ENCODE measurements around the gene MAP2K6.
"Not testable (repeated sequence)": the region's sequence is repeated elsewhere in the genome, so short reads cannot be mapped to it uniquely, and the experiment has no call there.

Gene MAP2K6

DNA sequence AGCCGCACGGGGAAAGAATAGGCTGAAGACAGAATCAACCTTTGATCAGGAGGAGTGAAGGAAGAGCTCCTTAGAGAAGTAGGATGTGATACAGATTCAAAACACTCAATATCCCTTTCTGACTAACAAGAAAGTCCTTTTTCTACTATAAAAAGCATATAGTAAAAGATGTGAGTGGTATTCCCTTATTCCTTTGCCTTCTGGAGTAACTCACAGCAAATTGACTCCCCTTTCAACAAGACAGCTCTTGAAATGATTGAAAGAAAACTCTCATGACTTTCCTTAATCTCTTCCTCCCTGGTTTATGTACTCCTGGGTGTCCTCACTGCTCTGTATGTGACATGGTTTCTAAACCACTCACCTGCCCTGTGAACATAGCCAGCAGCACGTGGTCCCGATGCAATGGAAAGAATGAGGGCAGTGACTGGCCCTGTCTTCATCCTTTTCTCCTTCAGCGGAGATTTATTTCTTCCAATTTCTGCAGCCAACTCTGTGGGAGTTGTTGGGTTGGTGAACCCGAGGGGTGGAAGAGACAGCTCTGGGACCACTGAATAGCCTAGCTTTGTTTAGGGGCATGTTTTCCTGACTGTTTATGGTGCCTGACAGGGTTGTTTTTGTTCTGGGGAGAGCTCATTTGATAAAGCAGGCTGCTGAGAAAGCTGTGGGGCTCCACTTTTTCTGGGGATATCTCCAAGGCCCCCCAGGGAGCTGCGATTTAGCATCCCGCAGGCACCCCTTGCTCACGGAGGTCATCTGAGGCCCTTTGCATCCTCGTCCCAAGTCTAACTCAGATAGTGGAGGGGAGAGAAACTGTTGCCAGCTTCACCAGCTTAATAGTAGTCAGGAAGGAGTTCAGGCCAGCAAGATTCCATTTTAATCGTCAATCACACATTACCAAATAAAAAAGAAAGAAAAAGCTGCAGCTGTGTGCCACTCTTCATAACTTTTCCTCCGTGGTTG lies 46.7 kb downstream of the MAP2K6 start:
- no peak for DNase-seq

DNA sequence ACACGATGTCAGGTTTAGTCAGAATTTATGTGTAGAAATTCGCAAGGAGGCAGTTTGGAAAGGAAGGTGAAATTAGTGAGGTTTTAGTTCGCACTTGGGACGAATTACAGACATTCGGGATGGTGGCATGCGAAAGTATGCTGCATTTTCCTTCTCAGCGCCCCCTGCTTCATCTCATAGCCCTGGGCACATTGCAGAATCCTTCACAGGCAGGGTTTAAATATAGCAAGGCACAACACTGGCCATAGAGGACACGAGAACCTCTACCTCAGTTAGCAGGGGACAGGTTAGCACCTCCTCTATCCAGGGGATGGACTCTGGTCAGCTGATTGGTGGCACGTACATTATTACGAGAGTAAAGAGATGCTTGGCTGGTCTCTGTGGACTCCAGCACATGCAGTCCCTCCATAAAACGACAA lies 47.5 kb downstream of the MAP2K6 start:
- DNase-seq: no peak

GRCh38 chr17:69462882-69463281 lies 48.4 kb downstream of the MAP2K6 start:
- DNase-seq: no peak

- DNase-seq: no peak
These were observed 52.0 kb downstream of the MAP2K6 start for GRCh38 chr17:69466451-69466850.

GRCh38 chr17:69466905-69467667 lies 52.6 kb downstream of the MAP2K6 start:
- DNase-seq: no peak

- no peak for DNase-seq
These were observed 53.7 kb downstream of the MAP2K6 start for GRCh38 chr17:69468207-69468606.

- DNase-seq: no peak
These were observed 56.2 kb downstream of the MAP2K6 start for GRCh38 chr17:69470702-69471101.

DNA sequence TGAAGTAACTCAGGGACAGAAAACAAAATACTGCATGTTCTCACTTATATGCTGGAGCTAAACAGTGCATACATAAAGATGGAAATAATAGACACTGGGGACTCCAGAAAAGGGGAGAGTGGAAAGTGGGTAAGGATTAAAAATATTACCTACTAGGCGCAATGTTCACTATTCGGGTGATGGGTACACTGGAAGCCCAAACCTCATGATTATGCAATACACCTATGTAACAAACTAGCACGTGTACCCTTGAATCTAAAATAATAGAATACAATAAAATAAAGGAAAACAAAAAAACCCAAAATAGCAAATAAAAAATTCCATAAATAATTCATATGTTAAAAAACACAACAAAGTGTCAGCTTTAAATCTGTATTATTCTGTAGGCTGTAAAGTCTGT lies 56.9 kb downstream of the MAP2K6 start:
- DNase-seq: no peak

- DNase-seq: no peak
These were observed 59.6 kb downstream of the MAP2K6 start for GRCh38 chr17:69473841-69474831.

GRCh38 chr17:69477204-69477902 lies 62.9 kb downstream of the MAP2K6 start:
- no peak for DNase-seq

DNA sequence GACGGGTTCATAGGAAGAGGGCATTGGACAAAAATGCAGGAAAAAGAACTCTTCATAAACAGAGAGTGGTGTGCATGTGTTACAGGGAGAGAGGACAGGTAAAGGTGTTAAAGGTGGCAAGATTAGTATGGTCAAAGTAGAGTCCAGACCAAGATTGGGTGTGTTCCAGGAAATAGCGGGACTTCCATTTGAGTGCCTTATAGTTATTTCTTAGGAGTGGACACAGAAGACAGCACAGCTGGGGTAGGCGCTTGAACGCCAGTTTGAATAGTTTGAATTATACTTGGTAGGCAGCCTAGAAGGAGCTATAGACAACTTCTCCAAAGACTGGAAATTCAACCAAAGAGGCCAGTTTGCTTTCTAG lies 63.4 kb downstream of the MAP2K6 start:
- DNase-seq: no peak

- no peak for DNase-seq
These were observed 64.4 kb downstream of the MAP2K6 start for GRCh38 chr17:69478916-69479315.

- DNase-seq: not testable (repeated sequence)
These were observed 65.3 kb downstream of the MAP2K6 start for GRCh38 chr17:69479756-69480155.

DNA sequence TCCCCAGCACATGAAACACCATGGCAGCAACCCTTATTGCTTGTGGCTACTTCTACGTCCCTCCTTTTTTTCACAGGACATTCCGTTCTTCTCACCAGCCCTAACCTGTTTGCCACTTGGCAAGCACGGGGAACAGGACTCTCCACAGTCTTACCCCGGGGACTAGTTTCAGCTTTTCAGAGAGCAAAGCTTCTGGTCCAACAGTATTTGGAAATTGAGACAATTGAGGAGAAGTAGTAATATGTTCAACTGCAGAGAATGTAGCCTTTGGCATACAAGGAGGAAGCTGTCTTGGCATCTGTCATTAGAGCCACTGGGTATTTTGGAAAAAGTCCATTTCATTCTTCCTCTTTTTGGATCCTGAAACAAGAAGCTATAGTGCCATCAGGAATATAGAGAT lies 65.7 kb downstream of the MAP2K6 start:
- DNase-seq: no peak

DNA sequence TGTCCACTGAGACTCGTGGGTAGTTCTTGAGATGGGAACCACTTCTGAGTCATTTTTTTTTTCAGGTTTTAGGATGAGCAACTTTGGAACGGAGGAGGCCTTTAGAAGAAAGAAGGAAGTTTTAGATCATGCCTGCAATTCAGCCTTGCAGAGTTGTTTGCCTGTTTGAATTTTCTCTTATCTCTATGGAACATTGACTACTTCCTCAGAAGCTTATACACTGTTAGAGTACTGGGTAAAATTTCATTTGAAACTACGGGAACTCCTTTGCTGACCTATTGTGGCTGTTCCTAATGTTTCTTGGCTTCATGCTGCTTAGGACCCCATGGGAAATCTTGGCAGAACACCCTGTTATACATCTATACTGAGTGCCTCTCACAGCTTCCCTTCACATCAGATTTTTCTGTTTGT lies 70.8 kb downstream of the MAP2K6 start:
- DNase-seq: no peak

DNA sequence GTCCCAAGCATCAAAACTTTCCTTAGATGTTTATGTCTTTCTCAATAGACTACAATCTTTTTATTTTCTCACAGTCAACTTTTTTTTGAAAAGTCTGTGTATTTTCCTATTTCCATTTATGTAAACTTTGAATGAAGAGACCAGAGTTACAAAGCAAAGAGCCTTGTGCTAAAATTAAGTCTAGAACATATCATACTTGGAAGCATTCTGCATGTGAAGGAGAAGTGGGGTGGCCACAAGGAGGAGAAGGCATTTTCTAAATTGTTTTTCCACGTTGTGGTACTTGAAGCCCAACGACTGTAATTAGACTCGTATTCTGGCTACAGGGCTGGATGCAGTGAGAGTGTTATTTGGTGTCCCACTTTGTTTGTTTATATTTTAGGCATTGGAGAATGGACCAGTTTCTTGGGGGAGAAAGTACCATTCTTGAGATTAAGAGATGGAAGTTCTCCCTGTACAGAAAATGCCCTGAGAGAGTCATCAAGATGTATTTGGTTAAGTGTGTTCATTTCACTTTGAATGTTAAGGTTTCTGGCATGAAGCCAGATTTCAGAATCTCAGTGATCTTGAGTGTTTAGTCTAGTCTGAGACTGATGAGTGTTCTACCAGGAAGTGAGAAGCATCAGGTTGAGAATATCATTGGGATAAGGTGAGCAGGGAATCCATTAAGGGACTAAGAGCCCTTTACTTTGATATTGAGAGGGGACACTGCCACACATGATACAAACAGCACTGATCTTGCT lies 71.6 kb downstream of the MAP2K6 start:
- DNase-seq: no peak

GRCh38 chr17:69486779-69487637 lies 72.5 kb downstream of the MAP2K6 start:
- no peak for DNase-seq

GRCh38 chr17:69489313-69489712 lies 74.8 kb downstream of the MAP2K6 start:
- no peak for DNase-seq

DNA sequence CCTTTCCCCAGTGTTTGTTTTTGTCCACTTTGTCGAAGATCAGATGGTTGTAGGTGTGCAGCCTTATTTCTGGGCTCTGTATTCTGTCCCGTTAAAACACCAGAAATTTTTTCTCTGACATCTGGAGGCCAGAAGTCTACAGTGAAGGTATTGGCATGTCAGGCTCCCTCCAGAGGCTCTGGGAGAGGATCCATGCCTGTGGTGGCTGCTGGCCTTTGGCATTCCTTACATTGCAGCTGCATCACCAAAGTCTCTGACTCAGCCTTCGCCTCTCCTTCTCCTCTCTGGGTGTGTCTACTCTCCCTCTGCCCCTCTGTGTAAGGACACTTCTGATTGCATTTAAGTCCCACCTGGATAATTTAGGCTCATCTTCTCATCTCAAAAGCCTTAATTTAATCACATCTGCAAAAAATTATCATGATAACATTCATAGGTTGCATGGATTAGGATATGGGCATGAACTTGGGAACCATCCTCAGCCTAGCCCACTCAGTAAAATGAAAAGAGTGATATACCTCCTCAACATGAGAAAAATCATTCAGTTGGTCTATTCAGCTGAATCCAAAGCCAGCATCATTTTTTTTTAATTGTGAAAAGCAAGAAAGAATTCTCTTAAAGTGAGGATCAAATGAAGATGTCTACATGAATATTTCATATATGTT lies 78.0 kb downstream of the MAP2K6 start:
- DNase-seq: no peak

- no peak for DNase-seq
These were observed 81.3 kb downstream of the MAP2K6 start for GRCh38 chr17:69495787-69496186.

All from NCI-H1417 treated with DMSO at 0.1 percent for 48 hours (cell line).